Stimulated activated CD8-positive, alpha-beta memory T cell treated with anti-CD3 and anti-CD28 coated beads, Interleukin-4, amount 100 ng/mL, for 1 hour (primary cell): ENCODE results near the gene OR11L1.

Source experiments
- DNase-seq, 2 donors: peaks; one replicate each; pipeline ENCODE4 v3.0.0-alpha.2; 2020; ENCODE audit warnings: low read depth in 2 of 2, low spot score in 1 of 2

The OR11L1 gene

GRCh38 chr1:247812637-247813036, 29.1 kb downstream of the OR11L1 start:
- DNase-seq = no peak

DNA sequence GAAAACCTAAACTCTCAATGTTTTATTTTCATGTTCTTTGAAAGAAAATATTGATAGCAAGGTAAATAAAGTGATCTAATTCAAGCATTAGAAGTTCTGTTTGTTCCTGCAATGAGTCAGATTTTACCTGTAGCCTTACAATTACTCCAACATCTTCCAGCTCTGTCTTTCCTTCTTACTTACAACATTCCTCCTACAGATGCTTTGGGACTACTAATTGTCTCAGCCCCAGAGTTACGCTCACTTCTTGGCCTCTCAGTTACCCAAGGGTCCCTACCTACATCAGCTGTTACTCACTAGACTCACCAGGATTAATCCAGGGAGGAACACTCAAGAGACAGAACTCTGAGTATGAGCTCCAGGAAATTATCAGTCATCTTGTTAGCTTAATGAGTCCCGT, 44.2 kb downstream of the OR11L1 start:
- no peak for DNase-seq
